NCI-H146 treated with DMSO at 0.1 percent for 48 hours (cell line): ENCODE data around the gene ZIC3.
"Not testable (repeated sequence)": the region's sequence is repeated elsewhere in the genome, so short reads cannot be mapped to it uniquely, and the experiment has no call there.

Source experiments
- DNase-seq: peaks from one replicate; lab custom pipeline; 2025; ENCODE audit not compliant: unreplicated experiment; lab: John Stamatoyannopoulos, UW

ZIC3 gene

GRCh38 chrX:137565921-137566745 is at the start of gene ZIC3:
ZIC3 (plus strand) TSS chrX:137566127; CDS start chrX:137566692, 565 bp downstream.
- peak; percentile 76 for DNase-seq

DNA sequence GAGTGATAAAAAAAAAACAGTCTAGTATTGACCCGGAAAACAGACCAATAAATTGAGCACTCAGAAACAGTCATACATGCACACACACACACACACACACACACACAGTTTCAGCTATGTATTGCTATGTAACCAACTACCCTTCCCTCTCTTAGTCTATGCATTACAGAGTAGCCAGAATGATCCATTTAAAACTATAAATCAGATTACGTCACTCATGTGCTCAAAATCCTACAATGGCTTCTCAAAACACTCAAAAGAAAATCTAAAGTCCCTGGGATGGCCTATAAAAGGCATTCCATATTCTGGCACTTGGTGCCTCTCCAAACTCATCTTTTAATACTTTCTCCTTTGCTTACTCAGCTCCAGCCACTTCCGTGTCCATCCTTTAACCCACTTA is 46.5 kb upstream of the ZIC3 start:
- DNase-seq, result no peak

DNA sequence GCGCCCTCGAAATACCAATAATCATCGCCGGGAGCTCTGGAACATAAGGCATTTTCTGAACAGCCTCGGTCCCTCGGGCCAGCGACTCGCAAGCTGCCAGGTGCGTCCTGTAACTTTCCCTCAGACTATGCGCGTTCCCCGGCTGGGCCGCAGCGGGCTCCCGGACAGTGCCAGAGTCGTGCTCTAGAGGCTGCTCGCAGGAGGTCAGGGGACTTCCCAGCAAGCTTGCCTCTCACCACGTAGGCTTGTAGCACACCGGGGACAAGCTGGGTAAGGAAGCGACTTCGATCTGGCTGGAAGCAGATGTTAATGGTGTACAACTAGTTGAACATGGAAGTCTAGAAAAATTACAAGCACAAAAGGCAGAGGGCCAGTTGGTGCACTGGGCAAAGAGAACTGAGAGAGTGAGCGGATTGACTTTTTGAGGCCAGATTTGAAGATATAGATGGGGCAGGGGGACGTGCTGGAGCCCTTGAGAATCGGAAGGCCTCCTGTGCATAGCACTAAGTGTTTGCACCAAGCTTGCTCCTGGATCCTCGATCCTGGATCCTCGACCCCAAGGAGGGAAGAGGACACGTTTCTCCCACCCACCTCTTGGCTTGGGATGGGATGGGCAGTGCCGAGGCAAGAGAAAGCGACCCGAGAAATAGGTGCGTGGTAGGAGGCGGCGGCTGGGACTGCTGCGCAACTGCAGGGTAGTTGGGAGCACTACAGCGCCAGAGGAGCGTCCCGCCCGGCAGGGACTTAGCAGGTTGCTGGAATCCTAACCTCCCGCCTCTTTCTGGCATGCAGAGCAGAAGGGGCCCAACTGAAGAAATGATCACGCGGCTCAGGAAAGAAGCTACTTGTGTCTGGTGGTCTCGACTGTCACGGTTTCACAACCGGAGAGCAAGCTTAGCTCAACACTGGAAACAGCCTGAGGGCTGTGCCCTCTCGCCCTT is 19.9 kb upstream of the ZIC3 start:
- DNase-seq, result no peak

DNA sequence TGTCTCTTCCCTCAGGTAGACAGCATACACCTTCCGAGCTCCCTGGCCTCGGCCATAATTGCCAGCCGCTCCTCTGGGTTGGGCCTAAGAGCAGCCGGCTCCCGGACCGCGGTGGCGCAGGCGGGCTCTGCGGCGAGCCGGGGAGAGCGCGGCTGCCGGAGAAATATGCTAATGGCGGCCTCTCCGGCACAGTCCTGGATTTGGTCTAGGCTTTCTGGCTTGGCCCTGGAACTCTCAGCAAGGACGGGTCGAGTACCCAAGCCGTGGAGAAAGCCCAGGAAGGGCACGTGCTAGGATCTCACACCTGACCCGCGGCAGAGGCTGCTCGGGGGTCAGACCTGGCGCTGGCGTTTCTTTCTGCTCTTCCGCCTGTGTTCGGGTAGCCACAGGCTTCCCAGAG is 18.6 kb upstream of the ZIC3 start:
- no peak for DNase-seq

- no peak for DNase-seq
Observed at GRCh38 chrX:137548261-137548660, 17.7 kb upstream of the ZIC3 start.

- no peak for DNase-seq
Observed at GRCh38 chrX:137549073-137549472, 16.9 kb upstream of the ZIC3 start.

- DNase-seq, result no peak
Observed at GRCh38 chrX:137549851-137550664, 15.9 kb upstream of the ZIC3 start.

GRCh38 chrX:137550665-137551261 is 15.2 kb upstream of the ZIC3 start:
- peak; percentile 14 for DNase-seq

DNA sequence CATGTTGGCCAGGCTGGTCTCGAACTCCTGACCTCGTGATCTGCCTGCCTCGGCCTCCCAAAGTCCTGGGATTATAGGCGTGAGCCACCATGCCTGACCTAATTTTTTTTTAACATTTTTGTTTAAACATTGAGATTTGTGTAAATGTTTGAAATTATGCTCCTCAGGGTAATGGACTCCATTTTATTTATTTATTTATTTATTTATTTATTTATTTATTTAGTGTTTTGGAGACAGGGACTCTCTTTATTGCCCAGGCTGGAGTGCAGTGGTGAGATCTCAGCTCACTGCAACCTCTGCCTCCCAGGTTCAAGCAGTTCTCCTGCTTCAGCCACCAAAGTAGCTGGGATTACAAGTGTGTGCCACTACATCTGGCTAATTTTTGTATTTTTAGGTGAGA is 13.8 kb upstream of the ZIC3 start:
- not testable (repeated sequence) for DNase-seq

DNA sequence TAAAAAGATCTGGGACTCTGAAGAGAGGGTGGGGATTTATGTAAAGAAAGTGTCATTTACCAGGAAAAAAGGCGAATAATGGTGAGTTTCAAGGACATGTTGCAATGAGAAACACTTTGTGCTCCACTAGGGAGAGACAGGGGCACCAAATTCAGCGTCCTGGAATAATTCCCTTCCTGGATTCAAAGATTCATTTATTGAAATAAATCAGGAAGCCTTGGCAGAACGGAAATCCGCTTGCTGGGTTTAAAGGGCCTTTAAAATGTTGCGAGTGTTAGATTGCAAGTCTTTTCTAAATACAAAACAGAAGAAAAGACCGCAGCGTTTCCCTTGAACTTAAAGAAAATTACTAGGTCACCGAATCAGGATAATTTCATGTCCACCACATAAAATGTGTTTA is 3.8 kb upstream of the ZIC3 start:
- DNase-seq, result no peak

DNA sequence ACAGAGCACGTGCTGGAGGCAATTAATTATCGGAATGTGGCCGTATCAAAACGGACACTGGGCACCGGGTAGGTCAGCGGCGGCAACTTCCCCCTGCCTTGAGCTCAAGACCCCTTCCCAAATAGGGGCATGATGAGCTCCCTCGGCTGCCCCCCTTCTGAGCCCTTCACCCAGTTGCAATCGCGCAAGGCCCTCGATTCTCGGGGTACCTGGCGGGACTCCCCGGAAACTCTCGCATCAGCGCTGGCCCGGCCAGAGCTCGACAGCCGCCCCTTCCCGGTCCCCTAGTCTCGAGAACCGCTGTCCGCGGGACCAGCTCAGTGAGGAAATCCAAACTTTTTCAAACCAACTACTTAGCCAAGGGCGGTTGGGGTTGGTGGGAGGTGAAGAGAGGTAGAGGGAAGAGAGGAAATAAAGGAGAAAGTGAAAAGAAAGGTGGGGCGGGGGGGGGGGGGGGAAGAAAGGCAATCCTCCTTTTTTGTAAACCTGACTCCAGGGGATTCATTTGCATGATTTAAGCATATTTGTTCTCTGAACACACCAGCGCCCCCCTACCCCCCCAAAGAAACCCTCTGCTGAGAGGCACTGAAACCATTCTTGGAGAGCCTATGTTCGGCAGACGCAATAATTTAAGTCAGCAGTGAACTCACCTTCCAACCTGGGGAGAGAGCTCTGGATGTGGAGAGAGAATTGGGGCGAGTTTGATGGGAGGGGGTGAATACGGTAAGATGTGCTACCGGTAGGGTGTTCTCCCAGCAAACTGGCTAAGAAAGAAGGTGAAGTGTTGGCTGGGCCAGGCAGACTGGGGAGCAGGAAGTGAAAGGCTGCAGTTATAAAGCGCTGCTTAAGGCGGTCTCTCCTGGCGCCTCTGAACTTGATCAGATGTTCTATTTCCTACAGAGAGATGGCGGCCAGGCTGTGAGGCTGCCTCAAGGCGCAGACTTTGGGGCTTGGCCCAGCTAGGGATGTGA is 2.0 kb upstream of the ZIC3 start:
- no peak for DNase-seq

DNA sequence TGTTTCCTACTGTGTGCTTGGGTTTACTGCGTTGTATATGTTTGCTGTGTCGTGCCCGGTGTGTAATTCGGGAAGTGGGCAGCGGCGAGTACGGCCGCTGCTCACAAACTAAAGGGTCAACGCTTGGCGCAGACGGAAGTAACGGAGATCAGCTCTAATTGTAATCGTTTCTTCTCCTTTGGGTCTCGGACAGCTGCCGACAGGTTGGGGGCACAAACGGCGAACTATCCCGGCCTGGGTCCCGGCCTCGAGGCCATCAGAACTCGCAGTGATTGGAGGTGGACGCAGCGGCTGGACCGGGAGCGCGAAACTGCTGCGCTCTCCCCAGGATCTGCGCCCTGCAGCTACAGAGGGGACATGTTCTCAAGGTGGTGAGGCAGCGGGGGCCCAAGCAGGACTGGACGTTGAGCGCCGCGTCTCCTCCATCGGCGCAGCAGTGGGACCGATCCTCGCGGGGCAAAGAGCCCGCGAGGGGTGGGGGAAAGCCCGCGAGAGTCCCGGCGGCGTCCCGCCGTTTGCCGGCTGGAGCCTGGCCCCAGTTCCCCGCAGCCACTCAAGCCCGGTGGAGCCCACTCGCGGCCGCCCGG is 516 bp upstream of the ZIC3 start:
- no peak for DNase-seq

DNA sequence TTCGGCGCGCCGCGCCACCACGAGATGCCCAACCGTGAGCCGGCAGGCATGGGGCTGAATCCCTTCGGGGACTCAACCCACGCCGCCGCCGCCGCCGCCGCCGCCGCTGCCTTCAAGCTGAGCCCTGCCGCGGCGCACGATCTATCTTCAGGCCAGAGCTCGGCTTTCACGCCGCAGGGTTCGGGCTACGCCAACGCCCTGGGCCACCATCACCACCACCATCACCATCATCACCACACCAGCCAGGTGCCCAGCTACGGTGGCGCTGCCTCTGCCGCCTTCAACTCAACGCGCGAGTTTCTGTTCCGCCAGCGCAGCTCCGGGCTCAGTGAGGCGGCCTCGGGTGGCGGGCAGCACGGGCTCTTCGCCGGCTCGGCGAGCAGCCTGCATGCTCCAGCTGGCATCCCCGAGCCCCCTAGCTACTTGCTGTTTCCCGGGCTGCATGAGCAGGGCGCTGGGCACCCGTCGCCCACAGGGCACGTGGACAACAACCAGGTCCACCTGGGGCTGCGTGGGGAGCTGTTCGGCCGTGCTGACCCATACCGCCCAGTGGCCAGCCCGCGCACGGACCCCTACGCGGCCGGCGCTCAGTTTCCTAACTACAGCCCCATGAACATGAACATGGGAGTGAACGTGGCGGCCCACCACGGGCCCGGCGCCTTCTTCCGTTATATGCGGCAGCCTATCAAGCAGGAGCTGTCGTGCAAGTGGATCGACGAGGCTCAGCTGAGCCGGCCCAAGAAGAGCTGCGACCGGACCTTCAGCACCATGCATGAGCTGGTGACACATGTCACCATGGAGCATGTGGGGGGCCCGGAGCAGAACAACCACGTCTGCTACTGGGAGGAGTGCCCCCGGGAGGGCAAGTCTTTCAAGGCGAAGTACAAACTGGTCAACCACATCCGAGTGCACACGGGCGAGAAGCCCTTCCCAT is 1.1 kb downstream of the ZIC3 start:
- DNase-seq, result no peak

DNA sequence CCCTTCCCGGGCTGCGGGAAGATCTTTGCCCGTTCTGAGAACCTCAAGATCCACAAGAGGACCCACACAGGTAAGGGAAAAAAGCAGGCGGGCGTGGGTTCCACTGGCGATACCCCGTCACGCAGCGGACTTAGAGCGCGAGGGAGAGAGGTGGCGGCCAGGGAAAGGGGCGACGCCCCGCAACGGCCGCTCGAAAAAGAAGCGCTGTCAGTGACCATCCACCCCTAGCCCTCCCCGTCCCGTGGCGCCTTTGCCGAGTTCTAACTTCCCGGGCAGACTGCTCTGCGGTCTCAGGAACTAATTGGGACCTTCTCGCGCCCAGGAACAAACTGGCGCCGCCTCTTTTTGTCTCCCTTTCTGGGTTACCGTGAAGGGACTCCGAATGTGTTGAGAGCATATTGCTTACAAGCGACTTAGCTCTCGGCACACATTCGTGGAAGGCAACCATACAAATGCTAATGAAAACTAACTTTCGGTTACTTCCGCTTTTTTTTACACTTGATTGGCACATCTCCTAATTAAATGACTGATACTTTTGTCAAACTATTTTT is 1.8 kb downstream of the ZIC3 start:
- DNase-seq, result peak; percentile 35

- DNase-seq, result peak; percentile 50
Observed at GRCh38 chrX:137568741-137569469, 3.0 kb downstream of the ZIC3 start.

- DNase-seq, result no peak
Observed at GRCh38 chrX:137569470-137569891, 3.6 kb downstream of the ZIC3 start.
